SK-N-MC (cell line): ENCODE data around the gene IQGAP3.

Experiments used
- DNase-seq: peaks from one replicate; pipeline ENCODE4 v3.0.0-alpha.2; 2011; ENCODE audit warnings: low read depth, low spot score
- H3K27ac ChIP-seq: fragments of 200-600 bp; sonication (generic); 2 replicates; pipeline ENCODE4 v1.5.1; 2016; ENCODE audit warnings: mixed run types
- H3K36me3 ChIP-seq: fragments of 200-600 bp; sonication (generic); 2 replicates; pipeline ENCODE4 v1.6.1; 2017; ENCODE audit warnings: antibody characterized with exemption, low read length, mixed read lengths; ENCODE audit not compliant: insufficient read depth
- H3K4me3 ChIP-seq: fragments of 200-600 bp; sonication (generic); 2 replicates; pipeline ENCODE4 v1.5.1; 2016
- H3K9ac ChIP-seq: fragments of 200-600 bp; sonication (generic); 2 replicates; pipeline ENCODE4 v1.8.0; 2017; ENCODE audit warnings: mixed run types, mixed read lengths; ENCODE audit not compliant: insufficient read length
- H3K9me3 ChIP-seq: fragments of 200-600 bp; sonication (generic); 2 replicates; pipeline ENCODE4 v1.6.1; 2017; ENCODE audit warnings: low read depth, mild to moderate bottlenecking, antibody characterized with exemption, low read length, moderate library complexity, mixed read lengths
- EZH2 ChIP-seq: fragments of 200-600 bp; sonication (generic); IDR thresholded peaks from one replicate; pipeline ENCODE4 v1.6.1; 2017; ENCODE audit warnings: antibody characterized with exemption
- FOXP2 ChIP-seq: optimal IDR thresholded peaks from 2 replicates; pipeline ENCODE3; 2011; ENCODE audit warnings: mild to moderate bottlenecking, moderate library complexity; ENCODE audit not compliant: insufficient read depth; ENCODE audit errors: extremely low read length, control extremely low read depth
- POLR2AphosphoS5 ChIP-seq: IDR thresholded peaks from 2 replicates; pipeline ENCODE4 v1.6.1; 2012; ENCODE audit warnings: mild to moderate bottlenecking, low read depth, low read length, borderline replicate concordance

Gene IQGAP3

GRCh38 chr1:156497078-156497742 is 75.2 kb downstream of the IQGAP3 start:
- Histone ChIP-seq H3K9ac (no peak overlapping the region), H3K4me3 (no peak overlapping the region), H3K9me3 (no peaks in the 10 kb centered on the region), H3K27ac (no peak overlapping the region), H3K36me3 (no peaks in the 10 kb centered on the region)
- TF ChIP-seq FOXP2: no peak
- no peak for TF ChIP-seq EZH2
- no peak for TF ChIP-seq POLR2AphosphoS5
- no peak for DNase-seq

- no peak for DNase-seq
- Histone ChIP-seq H3K9me3 (no peaks in the 10 kb centered on the region), H3K9ac (no peak overlapping the region), H3K36me3 (no peaks in the 10 kb centered on the region), H3K4me3 (no peak overlapping the region), H3K27ac (no peak overlapping the region)
- no peak for TF ChIP-seq FOXP2
- TF ChIP-seq EZH2: no peak
- no peak for TF ChIP-seq POLR2AphosphoS5
These were observed 76.1 kb downstream of the IQGAP3 start for GRCh38 chr1:156496211-156496761.

- DNase-seq: no peak
- TF ChIP-seq FOXP2: no peak
- no peak for TF ChIP-seq POLR2AphosphoS5
- TF ChIP-seq EZH2: no peak
- Histone ChIP-seq H3K9me3 (no peaks in the 10 kb centered on the region), H3K9ac (no peak overlapping the region), H3K36me3 (no peaks in the 10 kb centered on the region), H3K4me3 (no peak overlapping the region), H3K27ac (no peak overlapping the region)
These were observed 76.8 kb downstream of the IQGAP3 start for GRCh38 chr1:156495401-156496140.

- Histone ChIP-seq H3K27ac (no peak overlapping the region), H3K4me3 (no peak overlapping the region), H3K9ac (no peak overlapping the region), H3K36me3 (no peaks in the 10 kb centered on the region), H3K9me3 (no peaks in the 10 kb centered on the region)
- no peak for DNase-seq
- TF ChIP-seq POLR2AphosphoS5 (no peak), EZH2 (no peak), FOXP2 (no peak)
These were observed 78.0 kb downstream of the IQGAP3 start for GRCh38 chr1:156494309-156494895.

GRCh38 chr1:156493742-156494141 is 78.6 kb downstream of the IQGAP3 start:
- TF ChIP-seq FOXP2 (no peak), POLR2AphosphoS5 (no peak), EZH2 (no peak)
- H3K9ac ChIP-seq: no peak overlapping the region
- H3K9me3 ChIP-seq: no peaks in the 10 kb centered on the region
- no peak overlapping the region for H3K27ac ChIP-seq
- H3K4me3 ChIP-seq: no peak overlapping the region
- no peaks in the 10 kb centered on the region for H3K36me3 ChIP-seq
- no peak for DNase-seq

GRCh38 chr1:156493154-156493631 is 79.2 kb downstream of the IQGAP3 start:
- Histone ChIP-seq H3K9ac (no peak overlapping the region), H3K4me3 (no peak overlapping the region)
- TF ChIP-seq EZH2: no peak
- TF ChIP-seq POLR2AphosphoS5: no peak
- TF ChIP-seq FOXP2: no peak

GRCh38 chr1:156492591-156493080 is 79.7 kb downstream of the IQGAP3 start:
- no peaks in the 10 kb centered on the region for H3K9me3 ChIP-seq
- H3K4me3 ChIP-seq: no peak overlapping the region
- no peak overlapping the region for H3K9ac ChIP-seq
- H3K27ac ChIP-seq: no peak overlapping the region
- DNase-seq: no peak
- H3K36me3 ChIP-seq: no peaks in the 10 kb centered on the region
- TF ChIP-seq EZH2 (no peak), POLR2AphosphoS5 (no peak), FOXP2 (no peak)

More at GRCh38 chr1:156493154-156493631, 79.2 kb downstream of the IQGAP3 start:
- Histone ChIP-seq H3K9me3 (no peaks in the 10 kb centered on the region), H3K36me3 (no peaks in the 10 kb centered on the region), H3K27ac (no peak overlapping the region)
- no peak for DNase-seq

GRCh38 chr1:156492013-156492590 is 80.3 kb downstream of the IQGAP3 start:
- H3K9ac ChIP-seq: no peak overlapping the region
- no peak for DNase-seq
- H3K27ac ChIP-seq: no peak overlapping the region
- H3K36me3 ChIP-seq: no peaks in the 10 kb centered on the region
- H3K9me3 ChIP-seq: no peaks in the 10 kb centered on the region
- TF ChIP-seq EZH2 (no peak), FOXP2 (no peak), POLR2AphosphoS5 (no peak)
- H3K4me3 ChIP-seq: no peak overlapping the region
